ENCODE measurements around the gene FOXM1.

GRCh38 chr12:2876431-2877046 is 435 bp downstream of the FOXM1 start:
- TF ChIP-seq GATA2 (IDR thresholded peaks at IDR 0.05; ENCODE audit: low read depth, low read length) (no peak), GATA3 (IDR thresholded peaks at IDR 0.05; ENCODE audit: low read depth, low read length) (no peak)

Data from SH-SY5Y (cell line).